ENCODE data around the gene TRAF7. TPM values are rescaled to one million over a fixed set of nuclear protein-coding genes. Genes with fewer than 3 reads are reported as not detected.

TRAF7 gene
- total RNA-seq, 2 experiments from 2014 or later: 70.7 to 93.7 TPM

GRCh38 chr16:2179576-2179975, 24.0 kb downstream of the TRAF7 start:
- no peak for DNase-seq
- no peak overlapping the region for H3K4me3 Mint-ChIP-seq
- intact Hi-C loops (cut with DNase I, micrococcal nuclease): no loop called here
- no peaks in the 10 kb centered on the region for H3K4me1 Mint-ChIP-seq
- peaks cover 8% of the 10 kb centered on the region for H3K36me3 Mint-ChIP-seq (ENCODE audit: low read depth)
- no peak overlapping the region for H3K27ac Mint-ChIP-seq
- no peak for ATAC-seq
- no peaks in the 10 kb centered on the region for H3K9me3 Mint-ChIP-seq (ENCODE audit: low read depth)
- H3K27me3 Mint-ChIP-seq: no peaks in the 10 kb centered on the region
- ChIA-PET POLR2A (no interaction called here), CTCF (no interaction called here)

- POLR2A ChIA-PET: no interaction called here
- Mint-ChIP-seq H3K4me3 (no peak overlapping the region), H3K27ac (no peak overlapping the region), H3K4me1 (no peaks in the 10 kb centered on the region), H3K9me3 (ENCODE audit: low read depth) (no peaks in the 10 kb centered on the region), H3K27me3 (no peaks in the 10 kb centered on the region), H3K36me3 (ENCODE audit: low read depth) (peaks cover 8% of the 10 kb centered on the region)
- no peak for ATAC-seq
- CTCF ChIA-PET: no interaction called here
- no peak for DNase-seq
- intact Hi-C loops (cut with DNase I, micrococcal nuclease): no loop called here
These were observed 24.9 kb downstream of the TRAF7 start for GRCh38 chr16:2180461-2180860.

- intact Hi-C loops (cut with DNase I, micrococcal nuclease): no loop called here
- Mint-ChIP-seq H3K9me3 (ENCODE audit: low read depth) (no peaks in the 10 kb centered on the region), H3K27ac (no peak overlapping the region), H3K27me3 (no peaks in the 10 kb centered on the region), H3K36me3 (ENCODE audit: low read depth) (peaks cover 4% of the 10 kb centered on the region), H3K4me3 (no peak overlapping the region), H3K4me1 (no peaks in the 10 kb centered on the region)
- CTCF ChIA-PET: no interaction called here
- ATAC-seq (no peak), DNase-seq (peak; percentile 23)
- POLR2A ChIA-PET: interaction anchor here (0.5 to 1.4 kb wide), 2 partner anchors 26 to 121 kb away, joined by 3 to 6 read pairs; partner anchors contain the start of gene TRAF7
These were observed 25.7 kb downstream of the TRAF7 start for GRCh38 chr16:2180962-2181923.

- no peak overlapping the region for H3K27ac Mint-ChIP-seq
These were observed 26.4 kb downstream of the TRAF7 start for GRCh38 chr16:2181952-2182351.

GRCh38 chr16:2183671-2184070, 28.1 kb downstream of the TRAF7 start:
- Mint-ChIP-seq H3K9me3 (ENCODE audit: low read depth) (no peaks in the 10 kb centered on the region), H3K27ac (no peak overlapping the region)
- POLR2A ChIA-PET: no interaction called here

More at GRCh38 chr16:2181952-2182351, 26.4 kb downstream of the TRAF7 start:
- Mint-ChIP-seq H3K4me3 (no peak overlapping the region), H3K27me3 (no peaks in the 10 kb centered on the region), H3K36me3 (ENCODE audit: low read depth) (peaks cover 3% of the 10 kb centered on the region), H3K9me3 (ENCODE audit: low read depth) (no peaks in the 10 kb centered on the region), H3K4me1 (no peaks in the 10 kb centered on the region)
- ATAC-seq (no peak), DNase-seq (no peak)
- CTCF ChIA-PET: no interaction called here
- POLR2A ChIA-PET: interaction anchor here (1.4 kb wide), 1 partner anchor 26 kb away, joined by 6 read pairs; the partner anchor contains the start of gene TRAF7
- intact Hi-C loops (cut with DNase I, micrococcal nuclease): no loop called here

GRCh38 chr16:2184346-2184745, 28.8 kb downstream of the TRAF7 start:
- H3K27ac Mint-ChIP-seq: no peak overlapping the region
- no peaks in the 10 kb centered on the region for H3K9me3 Mint-ChIP-seq (ENCODE audit: low read depth)

More at GRCh38 chr16:2183671-2184070, 28.1 kb downstream of the TRAF7 start:
- DNase-seq: no peak
- Mint-ChIP-seq H3K27me3 (no peaks in the 10 kb centered on the region), H3K36me3 (ENCODE audit: low read depth) (no peaks in the 10 kb centered on the region), H3K4me3 (no peak overlapping the region), H3K4me1 (no peaks in the 10 kb centered on the region)
- ATAC-seq: no peak
- CTCF ChIA-PET: no interaction called here
- intact Hi-C loops (cut with DNase I, micrococcal nuclease): no loop called here

GRCh38 chr16:2184962-2185361, 29.4 kb downstream of the TRAF7 start:
- ChIA-PET CTCF (no interaction called here), POLR2A (no interaction called here)
- intact Hi-C loops (cut with DNase I, micrococcal nuclease): no loop called here
- H3K9me3 Mint-ChIP-seq (ENCODE audit: low read depth): no peaks in the 10 kb centered on the region
- H3K27me3 Mint-ChIP-seq: no peaks in the 10 kb centered on the region
- DNase-seq (no peak), ATAC-seq (no peak)
- H3K4me1 Mint-ChIP-seq: no peaks in the 10 kb centered on the region
- H3K4me3 Mint-ChIP-seq: no peak overlapping the region
- no peaks in the 10 kb centered on the region for H3K36me3 Mint-ChIP-seq (ENCODE audit: low read depth)
- H3K27ac Mint-ChIP-seq: no peak overlapping the region

More at GRCh38 chr16:2184346-2184745, 28.8 kb downstream of the TRAF7 start:
- DNase-seq (no peak), ATAC-seq (no peak)
- ChIA-PET POLR2A (no interaction called here), CTCF (no interaction called here)
- intact Hi-C loops (cut with DNase I, micrococcal nuclease): no loop called here
- H3K27me3 Mint-ChIP-seq: no peaks in the 10 kb centered on the region
- H3K4me3 Mint-ChIP-seq: no peak overlapping the region
- no peaks in the 10 kb centered on the region for H3K4me1 Mint-ChIP-seq
- H3K36me3 Mint-ChIP-seq (ENCODE audit: low read depth): no peaks in the 10 kb centered on the region

- DNase-seq (no peak), ATAC-seq (no peak)
- no peaks in the 10 kb centered on the region for H3K27me3 Mint-ChIP-seq
- no peaks in the 10 kb centered on the region for H3K36me3 Mint-ChIP-seq (ENCODE audit: low read depth)
- intact Hi-C loops (cut with DNase I, micrococcal nuclease): no loop called here
- ChIA-PET POLR2A (no interaction called here), CTCF (no interaction called here)
- H3K4me3 Mint-ChIP-seq: no peak overlapping the region
- H3K4me1 Mint-ChIP-seq: no peaks in the 10 kb centered on the region
- no peak overlapping the region for H3K27ac Mint-ChIP-seq
- no peaks in the 10 kb centered on the region for H3K9me3 Mint-ChIP-seq (ENCODE audit: low read depth)
These were observed 30.5 kb downstream of the TRAF7 start for GRCh38 chr16:2186064-2186463.

- Mint-ChIP-seq H3K4me3 (no peak overlapping the region), H3K36me3 (ENCODE audit: low read depth) (no peaks in the 10 kb centered on the region), H3K27ac (no peak overlapping the region), H3K4me1 (no peaks in the 10 kb centered on the region), H3K27me3 (no peaks in the 10 kb centered on the region), H3K9me3 (ENCODE audit: low read depth) (no peaks in the 10 kb centered on the region)
- DNase-seq (no peak), ATAC-seq (no peak)
- CTCF ChIA-PET: no interaction called here
- intact Hi-C loops (cut with DNase I, micrococcal nuclease): no loop called here
- POLR2A ChIA-PET: no interaction called here
These were observed 30.9 kb downstream of the TRAF7 start for GRCh38 chr16:2186505-2186904.

- no peaks in the 10 kb centered on the region for H3K4me1 Mint-ChIP-seq
- ChIA-PET CTCF (no interaction called here), POLR2A (interaction anchor here (0.7 kb wide), 1 partner anchor 247 kb away, joined by 4 read pairs; no protein-coding TSS in a partner anchor)
- no peaks in the 10 kb centered on the region for H3K36me3 Mint-ChIP-seq (ENCODE audit: low read depth)
- intact Hi-C loops (cut with DNase I, micrococcal nuclease): no loop called here
- no peak for ATAC-seq
- no peak for DNase-seq
- H3K27me3 Mint-ChIP-seq: no peaks in the 10 kb centered on the region
- H3K9me3 Mint-ChIP-seq (ENCODE audit: low read depth): no peaks in the 10 kb centered on the region
- H3K4me3 Mint-ChIP-seq: no peak overlapping the region
- no peak overlapping the region for H3K27ac Mint-ChIP-seq
These were observed 31.6 kb downstream of the TRAF7 start for GRCh38 chr16:2187212-2187611.

- Mint-ChIP-seq H3K4me3 (no peak overlapping the region), H3K27ac (no peak overlapping the region), H3K27me3 (no peaks in the 10 kb centered on the region), H3K4me1 (no peaks in the 10 kb centered on the region), H3K36me3 (ENCODE audit: low read depth) (no peaks in the 10 kb centered on the region), H3K9me3 (ENCODE audit: low read depth) (no peaks in the 10 kb centered on the region)
- ATAC-seq (no peak), DNase-seq (no peak)
- intact Hi-C loops (cut with DNase I, micrococcal nuclease): no loop called here
- CTCF ChIA-PET: no interaction called here
- POLR2A ChIA-PET: interaction anchor here (1.1 kb wide), 1 partner anchor 33 kb away, joined by 6 read pairs; the partner anchor contains the start of gene TRAF7
These were observed 32.8 kb downstream of the TRAF7 start for GRCh38 chr16:2188395-2188794.

GRCh38 chr16:2189252-2189893, 33.8 kb downstream of the TRAF7 start:
- intact Hi-C loops (cut with DNase I, micrococcal nuclease): no loop called here
- Mint-ChIP-seq H3K27ac (no peak overlapping the region), H3K27me3 (no peaks in the 10 kb centered on the region), H3K4me1 (no peaks in the 10 kb centered on the region), H3K4me3 (no peak overlapping the region), H3K9me3 (ENCODE audit: low read depth) (no peaks in the 10 kb centered on the region), H3K36me3 (ENCODE audit: low read depth) (no peaks in the 10 kb centered on the region)
- ChIA-PET CTCF (interaction anchor here (0.6 kb wide), 1 partner anchor 22 kb away, joined by 3 read pairs; no protein-coding TSS in a partner anchor), POLR2A (interaction anchor here (0.7 kb wide), 1 partner anchor 201 kb away, joined by 3 read pairs; no protein-coding TSS in a partner anchor)
- ATAC-seq: no peak
- DNase-seq: no peak
